ENCODE measurements around the gene TCP1.

The TCP1 gene

GRCh38 chr6:159730332-159730676 is 59.1 kb downstream of the TCP1 start:
- no peak for DNase-seq

GRCh38 chr6:159729598-159730331 is 59.6 kb downstream of the TCP1 start:
- no peak for DNase-seq

DNA sequence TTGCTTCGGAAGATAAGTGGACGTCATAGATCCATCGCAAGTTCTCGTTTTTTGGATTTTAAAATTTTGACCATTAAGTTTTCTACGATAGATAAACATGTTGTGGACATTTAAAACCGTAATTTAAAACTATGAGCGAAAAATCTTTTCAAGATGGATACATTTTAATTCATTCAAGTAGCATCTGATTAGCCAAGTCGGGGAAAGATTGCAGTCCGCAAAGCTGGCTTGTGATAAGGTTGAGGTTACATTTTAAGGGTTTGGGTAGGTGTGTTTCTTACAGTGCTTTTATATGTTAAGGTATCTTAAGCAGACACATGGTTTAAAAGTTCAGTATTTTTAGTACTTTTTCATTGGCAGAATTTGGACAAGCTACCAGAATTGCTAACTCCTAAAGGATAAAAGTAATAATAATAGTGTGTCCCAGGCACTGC is 60.9 kb downstream of the TCP1 start:
- no peak for DNase-seq
